Coronary artery (tissue), 2 donors: ENCODE data around the gene TTBK1.
A peak's percentile ranks its signal among the peaks of the same experiment; 100 is the strongest.

ENCODE experiments used
- DNase-seq: peaks from one replicate; pipeline ENCODE4 v3.0.0-alpha.2; 2017; ENCODE audit warnings: low spot score
- H3K27ac ChIP-seq, 2 donors: fragments of 200-600 bp; sonication (generic); one replicate each; pipeline ENCODE4 v1.5.1; 2016 to 2019
- H3K4me3 ChIP-seq: fragments of 200-600 bp; sonication (generic); 2 replicates; pipeline ENCODE4 v1.5.1; 2016; ENCODE audit warnings: mild to moderate bottlenecking, moderate library complexity
- CTCF ChIP-seq: fragments of 200-600 bp; sonication (generic); IDR thresholded peaks from one replicate; pipeline ENCODE4 v1.5.1; 2019; ENCODE audit warnings: antibody characterized with exemption

Gene TTBK1

GRCh38 chr6:43264599-43265145, 21.4 kb downstream of the TTBK1 start:
- Histone ChIP-seq H3K4me3 (no peak overlapping the region), H3K27ac (no peak overlapping the region)
- DNase-seq, result no peak
- no peak for TF ChIP-seq CTCF

GRCh38 chr6:43265564-43265963, 22.3 kb downstream of the TTBK1 start:
- TF ChIP-seq CTCF, result no peak
- no peak overlapping the region for H3K4me3 ChIP-seq
- H3K27ac ChIP-seq, result no peak overlapping the region
- no peak for DNase-seq

- DNase-seq, result no peak
- Histone ChIP-seq H3K4me3 (no peak overlapping the region), H3K27ac (peak overlapping the region in 1 of 2 donors; percentile 38)
- no peak for TF ChIP-seq CTCF
Measured at GRCh38 chr6:43267619-43268354, 24.5 kb downstream of the TTBK1 start.

- DNase-seq, result no peak
- Histone ChIP-seq H3K4me3 (no peak overlapping the region), H3K27ac (peak overlapping the region in 1 of 2 donors; percentile 38)
- no peak for TF ChIP-seq CTCF
Measured at GRCh38 chr6:43268355-43268700, 25.0 kb downstream of the TTBK1 start.

- no peak for TF ChIP-seq CTCF
- DNase-seq, result no peak
- Histone ChIP-seq H3K27ac (peak overlapping the region in 1 of 2 donors; percentile 23), H3K4me3 (peak overlapping the region; percentile 67)
Measured at GRCh38 chr6:43268782-43269272, 25.5 kb downstream of the TTBK1 start.

- no peak for DNase-seq
- no peak for TF ChIP-seq CTCF
- Histone ChIP-seq H3K4me3 (peak overlapping the region; percentile 67), H3K27ac (no peak overlapping the region)
Measured at GRCh38 chr6:43269273-43270007, 26.2 kb downstream of the TTBK1 start.
